ENCODE results near the gene AIFM1.
"Not testable (repeated sequence)": the region's sequence is repeated elsewhere in the genome, so short reads cannot be mapped to it uniquely, and the experiment has no call there.

The AIFM1 gene

GRCh38 chrX:130118441-130119311 lies 47.0 kb downstream of the AIFM1 start:
- DNase-seq, result peak in 1 of 5 experiments; percentile 55

GRCh38 chrX:130117166-130117565 lies 48.5 kb downstream of the AIFM1 start:
- DNase-seq, result no peak

DNA sequence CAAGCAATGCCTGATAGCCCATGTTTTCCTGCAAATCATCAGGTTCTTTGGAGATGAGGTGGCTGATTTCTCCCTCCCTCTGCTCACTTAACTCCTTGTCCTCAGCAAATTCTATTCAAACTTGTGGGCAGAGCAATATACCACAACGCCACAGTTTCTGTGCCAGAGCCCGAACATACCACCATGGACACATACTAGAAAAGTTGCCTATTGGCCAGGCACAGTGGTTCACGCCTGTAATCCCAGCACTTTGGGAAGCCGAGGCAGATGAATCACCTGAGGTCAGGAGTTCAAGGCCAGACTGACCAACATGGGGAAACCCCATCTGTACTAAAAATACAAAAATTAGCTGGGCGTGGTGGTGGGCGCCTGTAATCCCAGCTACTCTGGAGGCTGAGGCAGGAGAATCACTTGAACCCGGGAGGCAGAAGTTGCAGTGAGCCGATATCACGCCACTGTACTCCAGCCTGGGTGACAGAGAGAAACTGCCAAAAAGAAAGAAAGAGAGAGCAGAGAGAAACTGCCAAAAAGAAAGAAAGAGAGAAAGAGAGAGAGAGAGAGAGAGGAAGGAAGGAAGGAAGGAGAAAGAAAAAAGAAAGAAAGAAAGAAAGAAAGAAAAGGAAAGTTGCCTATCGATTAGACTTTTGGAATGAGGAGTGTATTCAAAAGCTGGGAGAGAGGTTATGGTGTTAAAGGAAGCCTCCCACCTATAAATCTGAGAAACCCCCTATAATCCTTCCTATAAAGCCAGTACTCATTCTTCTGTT lies 50.3 kb downstream of the AIFM1 start:
- DNase-seq, result not testable (repeated sequence)

GRCh38 chrX:130114141-130114588 lies 51.5 kb downstream of the AIFM1 start:
- DNase-seq, result no peak

- no peak for DNase-seq
These were observed 54.2 kb downstream of the AIFM1 start for GRCh38 chrX:130111220-130112154.

GRCh38 chrX:130110379-130111219 lies 55.0 kb downstream of the AIFM1 start, which contains the start of gene ELF4:
ELF4 (minus strand) TSS chrX:130110497; CDS start chrX:130081330, 29,167 bp downstream.
- DNase-seq, result peak; percentile 24 to 74 (median 52)

GRCh38 chrX:130109429-130110378 lies 55.9 kb downstream of the AIFM1 start:
- DNase-seq, result peak in 1 of 5 experiments; percentile 17

DNA sequence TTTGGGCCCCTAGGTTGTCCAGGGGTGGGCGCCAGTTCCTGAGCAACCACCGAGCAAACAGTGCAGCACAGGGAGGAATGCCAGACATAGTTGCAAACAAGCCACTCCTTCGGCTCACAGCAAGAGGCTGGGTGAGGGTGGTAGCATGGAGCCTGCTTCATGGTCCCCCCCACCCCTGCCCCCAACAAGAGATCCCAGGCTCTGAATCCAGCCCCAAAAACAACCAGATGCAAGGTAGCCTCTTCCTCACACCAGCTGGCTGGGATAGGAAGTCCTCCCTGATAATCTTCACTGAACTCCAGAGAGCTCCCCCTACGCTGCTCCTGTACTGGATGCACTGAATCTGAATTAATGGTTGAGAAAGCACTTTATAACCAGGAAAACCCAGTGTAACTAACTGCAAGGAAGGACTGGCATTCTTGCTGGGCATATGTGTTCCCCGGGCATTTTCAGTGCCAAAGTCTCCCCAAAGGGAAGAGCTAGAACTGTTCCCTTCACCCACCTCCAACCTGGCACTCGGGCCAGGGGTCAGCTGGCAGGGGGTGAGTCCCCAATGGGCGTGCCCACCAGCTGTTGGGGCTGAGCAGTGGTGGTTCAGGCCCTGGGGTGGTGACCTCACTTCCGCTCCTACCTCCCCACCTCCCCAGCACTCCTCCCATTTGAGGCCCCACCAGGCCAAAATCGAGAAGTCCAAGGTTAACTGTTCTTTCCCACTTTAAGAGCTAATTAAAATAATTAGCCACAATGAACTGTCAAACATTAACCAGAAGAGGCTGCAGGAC lies 56.8 kb downstream of the AIFM1 start:
- peak in 2 of 5 experiments; percentile 28 to 66 for DNase-seq

DNA sequence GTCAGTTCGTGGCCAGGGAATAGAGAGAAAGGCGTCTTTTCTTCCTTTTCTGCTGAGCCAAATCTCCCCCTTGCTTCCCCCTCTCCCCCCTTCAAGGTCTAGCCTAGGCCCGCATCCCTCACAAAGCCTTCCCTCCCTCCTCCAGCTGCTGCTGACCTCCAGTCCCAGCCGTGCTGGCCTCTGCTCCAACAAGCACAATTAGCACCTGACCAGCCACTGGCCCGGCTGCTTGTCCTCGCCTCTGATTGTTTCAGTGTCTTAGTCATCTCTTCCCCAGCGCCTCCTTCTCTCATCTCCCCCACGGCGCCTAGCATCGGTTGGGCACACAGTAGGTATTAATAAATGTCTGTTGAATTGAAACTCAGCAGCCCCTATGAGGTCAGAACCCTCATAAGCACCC lies 59.6 kb downstream of the AIFM1 start:
- no peak for DNase-seq

DNA sequence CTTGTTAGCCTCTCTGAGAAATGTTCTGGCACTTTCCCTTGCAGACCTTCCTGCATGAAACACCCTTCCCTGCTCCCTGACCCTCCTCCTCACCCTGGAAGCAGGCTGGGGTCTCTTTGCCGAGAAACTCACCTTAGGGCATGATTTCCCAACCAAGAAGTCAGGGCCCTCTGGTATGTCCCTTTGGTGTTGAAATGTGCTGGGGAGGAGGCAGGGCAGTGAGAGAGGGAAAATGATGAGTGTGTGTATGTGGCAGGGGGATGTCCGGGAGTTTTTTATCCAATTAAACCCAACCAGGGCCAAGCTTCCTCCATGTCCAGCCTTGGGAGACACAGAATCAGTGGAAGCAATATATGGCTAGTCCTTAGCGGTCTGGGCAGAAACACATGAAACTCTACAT lies 60.4 kb downstream of the AIFM1 start:
- DNase-seq, result no peak

GRCh38 chrX:130103605-130104004 lies 62.0 kb downstream of the AIFM1 start:
- DNase-seq, result no peak

- no peak for DNase-seq
These were observed 65.5 kb downstream of the AIFM1 start for GRCh38 chrX:130100180-130100579.

GRCh38 chrX:130098210-130098552 lies 67.5 kb downstream of the AIFM1 start:
- DNase-seq, result no peak

GRCh38 chrX:130097507-130098209 lies 68.0 kb downstream of the AIFM1 start:
- DNase-seq, result peak in 3 of 5 experiments; percentile 30 to 69 (median 65)

GRCh38 chrX:130095249-130096030 lies 70.2 kb downstream of the AIFM1 start:
- no peak for DNase-seq

DNA sequence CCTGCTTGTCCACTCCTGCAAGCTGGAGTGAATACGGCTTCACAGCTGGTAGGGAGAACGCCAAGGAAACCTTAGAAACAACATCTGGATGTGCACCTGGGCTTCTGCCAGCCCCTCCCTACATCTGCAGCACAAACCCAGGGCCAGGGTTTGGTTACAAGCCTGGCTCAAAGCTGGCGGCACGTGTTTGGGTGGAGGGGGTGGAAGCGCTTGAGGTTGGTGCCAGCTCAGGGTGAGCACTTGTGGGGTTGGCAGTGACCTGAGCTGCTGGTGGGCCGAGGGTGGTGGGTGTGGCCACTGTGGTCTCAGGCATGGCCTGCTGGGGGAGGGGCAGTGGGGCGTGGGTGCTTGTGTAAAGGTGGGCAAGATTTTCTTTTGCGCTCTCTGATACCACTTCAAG lies 70.9 kb downstream of the AIFM1 start:
- DNase-seq, result peak in 1 of 5 experiments; percentile 24

DNA sequence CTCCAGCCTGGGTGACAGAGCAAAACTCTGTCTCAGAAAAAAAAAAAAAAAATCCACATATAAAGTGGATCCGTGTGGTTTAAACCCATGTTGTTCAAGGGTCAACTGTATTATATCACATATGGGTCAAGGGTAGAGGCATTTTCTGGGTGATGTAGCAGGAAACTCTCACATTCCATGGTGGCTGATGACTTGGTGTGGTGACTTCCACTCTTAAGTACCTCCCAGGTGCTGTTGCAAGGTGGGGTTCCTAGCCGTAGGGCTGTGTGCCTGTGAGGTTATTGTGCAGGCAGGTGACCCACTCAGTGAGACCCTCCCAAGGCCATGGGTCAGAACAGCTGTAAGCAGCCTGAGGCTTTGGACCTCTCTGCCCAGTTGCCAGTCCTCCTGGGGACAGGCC lies 72.4 kb downstream of the AIFM1 start:
- DNase-seq, result no peak

DNA sequence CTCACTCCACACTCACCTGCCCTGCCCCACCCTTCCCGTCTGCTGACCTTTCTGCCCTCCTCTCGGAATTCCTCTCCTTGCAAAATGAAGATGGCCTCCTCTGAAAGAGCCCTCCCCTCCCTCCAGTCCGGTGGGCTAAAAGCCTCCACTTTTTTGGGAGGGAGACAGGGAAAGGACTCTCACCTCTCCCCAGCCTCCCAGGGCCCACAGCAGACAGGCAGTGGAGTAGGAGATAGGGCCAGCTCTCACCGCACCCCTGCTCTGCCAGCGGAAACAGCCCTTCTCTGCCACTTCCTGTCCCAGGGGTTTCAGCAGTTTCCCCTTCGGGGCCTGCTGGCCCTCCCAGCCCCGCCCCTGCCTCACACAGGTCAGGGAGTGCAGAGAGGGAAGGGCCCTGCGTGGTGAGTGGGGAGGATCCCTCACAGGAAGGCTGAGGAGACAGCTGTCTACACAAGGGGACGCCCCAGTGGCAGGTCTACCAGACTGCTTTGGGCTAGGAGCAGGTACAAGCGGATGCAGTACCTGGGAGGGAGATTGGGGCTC lies 73.6 kb downstream of the AIFM1 start:
- DNase-seq, result peak; percentile 47 to 97 (median 77)
